Suppressor macrophage (primary cell): ENCODE data around the gene FGD5.

Source experiments
- DNase-seq, 4 experiments: peaks; one replicate each; pipeline ENCODE4 v3.0.0-alpha.2; 2020 to 2022

Gene FGD5

DNA sequence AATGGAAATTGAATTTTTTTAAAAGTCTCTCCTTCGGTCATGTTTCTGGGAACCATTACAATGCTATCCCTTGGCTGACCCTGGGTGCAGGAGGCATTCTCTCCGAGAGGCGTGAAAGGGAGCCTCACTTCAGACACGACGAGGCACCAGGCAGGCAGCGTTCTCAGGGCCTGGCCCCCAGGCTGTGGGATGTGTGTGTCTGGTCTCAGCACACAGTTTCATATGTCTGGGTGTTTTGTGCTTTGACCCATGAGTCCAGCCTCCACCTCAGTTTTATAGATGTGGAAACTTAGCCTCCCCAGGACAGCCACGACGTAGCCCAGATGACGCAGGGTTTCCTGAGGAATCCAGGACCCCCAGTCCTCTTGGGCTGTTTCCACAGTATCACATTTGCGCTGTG, 34.0 kb downstream of the FGD5 start:
- no peak for DNase-seq

DNA sequence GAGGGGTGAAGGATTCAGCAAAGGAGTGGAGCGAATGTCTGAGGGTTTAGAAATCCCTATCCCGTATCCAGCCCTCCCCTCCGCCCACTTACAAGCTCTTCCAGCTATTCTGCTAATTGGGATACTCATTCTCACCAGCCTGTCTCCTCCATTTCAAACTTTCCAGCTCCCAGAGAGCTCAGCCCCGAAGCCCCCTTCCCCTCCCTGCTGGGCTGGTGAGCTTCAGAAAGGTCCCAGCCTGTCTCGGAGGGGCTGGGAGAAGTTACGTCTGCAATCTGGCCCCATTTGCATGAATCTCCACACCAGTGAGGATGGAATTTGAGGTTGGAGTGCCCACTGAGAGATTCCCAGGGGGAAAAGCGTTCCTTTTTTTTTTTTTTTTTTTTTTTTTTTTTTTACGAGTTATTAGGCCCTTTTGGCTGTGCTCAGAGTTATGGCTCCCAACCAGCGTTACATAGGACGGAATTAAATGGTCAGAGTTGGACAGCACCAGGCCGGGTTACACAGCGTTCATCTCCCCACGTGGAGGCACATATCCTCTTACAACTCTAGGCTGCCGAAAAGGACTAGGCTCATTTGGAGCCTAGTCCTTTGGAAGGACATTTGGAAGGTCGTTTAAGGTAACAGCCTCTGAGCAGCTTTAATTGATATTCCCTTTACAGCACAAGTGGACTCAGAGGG, 34.6 kb downstream of the FGD5 start:
- no peak for DNase-seq

DNA sequence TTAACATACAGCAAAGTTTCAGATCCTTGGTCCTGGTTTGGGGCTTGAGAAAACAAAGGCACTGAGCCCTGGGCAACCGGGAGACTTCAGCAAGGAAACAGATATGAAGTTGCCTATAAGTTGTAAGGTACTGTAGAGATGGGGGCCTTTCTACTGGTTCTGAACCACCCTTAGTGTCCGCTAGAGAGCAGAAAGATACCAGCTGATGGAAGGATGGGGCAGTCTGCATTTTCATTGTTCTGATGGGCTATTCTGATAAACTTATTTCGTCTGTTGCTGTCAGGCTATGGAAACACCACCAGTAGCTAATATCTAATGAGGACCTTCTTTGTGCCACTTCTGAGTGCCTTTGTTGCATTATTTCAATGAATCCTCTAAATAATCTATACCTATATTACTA, 38.7 kb downstream of the FGD5 start:
- DNase-seq = no peak

DNA sequence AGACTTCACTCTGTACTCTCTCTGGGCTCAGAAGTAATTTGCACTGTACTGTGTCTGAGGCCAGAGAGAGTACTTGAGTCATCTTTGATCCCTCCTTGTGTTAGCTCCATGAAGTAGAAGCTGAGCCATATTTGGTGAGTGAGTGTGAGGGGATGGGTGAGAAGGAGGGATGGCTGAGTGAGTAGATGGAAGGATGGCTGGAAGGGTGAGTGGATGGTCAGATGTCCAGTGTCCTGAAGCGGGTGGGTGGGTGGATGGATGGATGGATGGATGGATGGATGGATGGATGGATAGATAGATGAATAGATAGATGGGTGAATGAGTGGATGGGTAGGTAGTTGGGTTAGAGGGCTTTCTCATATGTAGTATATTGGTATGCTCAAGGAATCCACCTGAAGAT, 39.3 kb downstream of the FGD5 start:
- no peak for DNase-seq

DNA sequence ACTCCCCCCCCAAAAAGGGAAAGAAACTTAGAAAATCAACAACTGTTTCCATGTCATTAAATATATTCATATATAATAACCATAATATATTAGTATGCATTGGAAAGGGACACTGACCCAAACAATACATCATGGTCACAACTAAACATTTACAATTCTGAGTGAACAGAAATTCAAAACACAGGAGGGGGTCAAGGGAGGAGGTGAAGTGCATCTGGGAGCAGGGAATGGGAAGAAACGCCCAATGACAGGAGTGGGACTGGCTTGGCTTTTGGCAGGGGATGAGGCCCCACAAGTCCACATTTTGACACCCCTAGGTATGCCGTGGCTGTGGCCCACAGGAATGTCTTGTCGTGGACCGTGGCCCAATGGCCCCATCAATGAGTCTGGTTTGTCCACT, 41.1 kb downstream of the FGD5 start:
- no peak for DNase-seq

DNA sequence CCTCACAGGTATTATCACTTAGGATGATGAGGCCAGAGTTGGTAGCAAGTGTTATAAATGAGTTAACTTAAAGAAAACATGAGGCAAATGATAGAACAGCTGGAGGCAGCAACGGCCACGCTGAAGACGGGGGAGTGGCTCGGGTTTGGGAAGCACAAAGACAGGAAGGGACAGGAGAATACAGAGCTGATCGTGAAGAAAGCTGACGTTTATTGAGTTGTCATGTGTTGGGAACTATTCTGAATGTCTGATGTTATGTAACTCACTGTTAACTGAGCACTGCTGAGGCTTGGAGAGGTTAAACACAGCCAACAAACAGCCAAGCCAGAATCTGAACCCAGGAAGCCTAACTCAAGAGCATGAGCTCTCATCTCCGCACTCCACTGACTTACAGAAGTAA, 42.3 kb downstream of the FGD5 start:
- peak; percentile 30 to 62 (median 43) for DNase-seq

DNA sequence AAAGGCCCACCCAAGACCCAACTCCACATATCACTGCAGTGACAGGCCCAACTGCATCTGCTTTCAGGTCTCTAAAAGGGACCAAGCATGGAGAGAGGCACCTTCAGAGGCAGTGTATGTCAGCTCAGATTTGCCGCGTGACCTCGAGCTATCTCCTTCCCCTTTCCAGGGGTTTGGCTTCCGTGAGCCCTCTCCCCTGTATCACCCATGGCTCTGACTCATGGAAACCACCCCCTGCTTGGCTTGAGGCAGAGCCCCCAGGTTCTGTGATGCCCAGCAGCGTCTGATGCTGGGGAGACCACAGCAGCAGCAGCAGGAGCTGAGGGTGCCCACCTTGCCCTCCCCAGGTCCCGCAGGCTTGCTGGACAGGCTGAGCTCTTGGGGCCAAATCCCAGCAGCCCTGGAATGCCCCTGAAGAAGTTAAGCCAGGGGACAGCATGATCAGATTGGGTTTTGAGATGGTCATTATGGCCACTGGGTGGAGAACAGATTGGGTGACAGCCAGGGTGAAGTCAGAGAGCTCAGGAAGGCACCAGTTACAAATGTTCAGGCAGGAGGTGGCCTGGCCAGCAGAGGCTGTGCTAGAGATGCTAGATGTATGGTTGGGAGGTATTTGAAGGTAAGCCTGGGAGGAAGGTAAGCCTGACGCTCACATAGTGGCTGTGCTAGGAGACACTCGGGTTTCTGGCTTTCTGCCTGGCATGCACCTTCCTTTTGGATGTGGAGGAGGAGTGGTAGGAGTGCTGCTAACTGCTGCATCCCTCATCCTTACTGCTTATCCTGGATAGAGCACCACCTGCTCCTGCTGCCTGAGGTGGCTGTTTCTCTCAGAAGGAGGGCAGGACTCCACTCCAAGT, 42.9 kb downstream of the FGD5 start:
- DNase-seq = peak; percentile 61 to 84 (median 70)

DNA sequence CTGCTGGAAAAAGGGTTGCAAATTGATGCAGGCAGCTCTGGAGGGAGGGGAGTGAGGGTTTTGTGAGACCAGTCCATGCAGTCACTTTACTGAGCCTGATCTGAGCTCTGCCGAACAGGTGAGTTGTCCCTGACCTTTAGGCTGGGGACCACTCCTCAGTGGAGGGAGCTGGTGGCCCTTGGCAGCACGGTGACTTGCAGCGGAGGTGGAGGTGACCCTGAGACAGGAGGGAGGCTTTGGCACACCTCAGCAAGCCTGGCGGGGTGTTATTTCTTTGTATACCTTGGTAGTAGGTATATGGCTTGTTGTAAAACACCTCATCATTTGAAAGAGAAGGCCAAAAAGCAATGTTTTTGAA, 43.5 kb downstream of the FGD5 start:
- no peak for DNase-seq

DNA sequence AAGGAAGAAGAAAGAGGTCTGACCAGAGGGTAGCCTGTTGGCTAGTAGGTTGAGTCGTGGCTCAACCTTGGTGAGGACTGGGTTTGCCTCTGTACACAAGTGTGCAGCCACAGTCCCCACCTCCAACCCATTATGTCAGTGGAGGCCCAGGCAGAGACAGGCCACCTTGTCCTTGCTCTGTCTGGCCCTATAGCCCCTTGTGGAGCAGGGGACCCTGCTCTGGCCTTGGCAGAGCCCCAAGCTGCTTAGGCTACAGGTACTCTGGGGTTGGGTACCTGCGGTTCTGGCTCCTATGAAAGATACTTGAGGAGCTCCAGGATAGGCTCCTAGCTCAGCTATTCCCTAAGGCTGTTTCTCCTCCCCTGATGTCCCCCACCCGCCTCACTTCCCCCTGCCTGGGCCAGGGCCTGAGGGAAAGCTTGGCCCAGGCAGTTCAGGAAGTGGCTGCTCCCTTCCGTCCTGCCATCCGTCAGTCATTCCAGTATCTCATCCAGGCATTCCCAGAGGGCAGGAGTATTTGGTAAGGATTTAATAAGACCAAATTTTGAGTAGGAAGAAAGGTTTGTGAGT, 44.0 kb downstream of the FGD5 start:
- DNase-seq = no peak

DNA sequence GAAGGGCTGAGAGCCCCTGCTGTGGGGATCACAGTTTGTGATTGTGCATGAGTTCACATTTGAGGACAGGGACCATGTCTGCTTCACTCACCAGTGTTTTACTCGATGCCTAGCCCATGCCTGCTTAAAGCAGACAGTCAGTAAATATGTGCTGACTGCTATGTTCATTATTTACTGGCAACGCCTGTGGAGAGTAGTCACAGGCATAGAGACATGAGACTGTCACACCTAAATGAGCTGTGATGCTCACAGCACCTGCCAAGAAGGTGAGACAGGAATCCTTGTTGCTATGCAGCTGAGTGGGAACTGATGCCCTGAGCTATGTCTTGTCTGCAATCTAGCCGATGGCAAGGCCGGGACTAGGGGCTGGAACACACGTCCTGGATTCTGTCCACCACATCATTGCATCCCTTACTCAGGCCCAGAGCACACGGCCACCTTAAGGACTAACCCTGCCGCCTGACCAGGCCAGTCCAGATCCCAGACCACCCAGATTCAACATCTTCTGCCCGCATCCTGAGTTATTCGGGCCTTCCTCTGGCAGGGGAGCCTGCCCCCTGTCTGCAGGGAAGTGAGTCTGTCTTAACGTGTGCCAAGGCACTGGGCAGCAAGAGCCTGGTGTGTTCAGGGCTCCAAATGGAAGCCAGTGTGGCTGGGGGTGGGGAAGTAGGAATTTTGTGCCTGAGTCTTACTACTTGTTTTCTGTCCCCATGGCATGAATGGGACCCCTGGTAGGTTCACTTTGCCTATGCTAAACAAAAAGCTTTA, 44.8 kb downstream of the FGD5 start:
- DNase-seq = peak in 1 of 4 experiments; percentile 21

DNA sequence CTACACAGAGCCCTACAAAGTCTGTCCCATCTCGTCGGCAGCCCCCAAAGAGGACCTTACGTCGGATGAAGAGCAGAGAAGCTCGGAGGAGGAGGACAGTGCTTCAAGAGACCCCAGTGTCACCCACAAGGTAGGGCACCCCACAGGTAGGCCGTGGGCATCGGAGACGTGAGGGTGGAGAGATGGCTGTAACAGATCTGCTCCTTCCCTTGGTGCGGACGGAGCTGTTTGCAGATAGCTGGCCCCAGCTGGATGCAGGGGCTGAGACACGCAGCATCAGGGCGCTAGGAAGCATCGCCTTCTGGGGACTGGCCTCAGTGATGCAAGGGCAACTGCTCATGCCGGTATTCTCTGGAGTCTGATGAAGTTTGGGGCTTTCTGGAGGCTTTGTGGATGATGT, 45.4 kb downstream of the FGD5 start:
- DNase-seq = no peak

DNA sequence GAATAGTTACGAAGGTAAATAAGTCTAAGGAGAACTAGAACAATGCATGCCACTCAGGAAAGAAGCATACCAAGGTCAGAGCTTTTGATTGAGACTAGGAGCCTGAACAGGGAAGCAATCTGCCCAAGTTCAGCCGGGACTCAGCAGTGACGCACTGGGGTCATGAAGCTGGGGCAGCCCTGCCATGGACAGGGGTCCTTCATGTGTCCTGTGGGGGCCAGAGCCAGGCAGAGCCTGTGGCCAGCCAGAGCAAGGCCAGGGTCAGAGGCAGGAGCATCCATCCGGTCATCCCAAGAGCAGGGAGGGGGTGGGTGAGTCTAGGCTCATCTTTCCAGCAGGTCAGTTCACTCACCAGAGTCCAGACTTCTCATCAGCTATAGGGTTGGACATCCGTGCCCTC, 47.9 kb downstream of the FGD5 start:
- DNase-seq = no peak

DNA sequence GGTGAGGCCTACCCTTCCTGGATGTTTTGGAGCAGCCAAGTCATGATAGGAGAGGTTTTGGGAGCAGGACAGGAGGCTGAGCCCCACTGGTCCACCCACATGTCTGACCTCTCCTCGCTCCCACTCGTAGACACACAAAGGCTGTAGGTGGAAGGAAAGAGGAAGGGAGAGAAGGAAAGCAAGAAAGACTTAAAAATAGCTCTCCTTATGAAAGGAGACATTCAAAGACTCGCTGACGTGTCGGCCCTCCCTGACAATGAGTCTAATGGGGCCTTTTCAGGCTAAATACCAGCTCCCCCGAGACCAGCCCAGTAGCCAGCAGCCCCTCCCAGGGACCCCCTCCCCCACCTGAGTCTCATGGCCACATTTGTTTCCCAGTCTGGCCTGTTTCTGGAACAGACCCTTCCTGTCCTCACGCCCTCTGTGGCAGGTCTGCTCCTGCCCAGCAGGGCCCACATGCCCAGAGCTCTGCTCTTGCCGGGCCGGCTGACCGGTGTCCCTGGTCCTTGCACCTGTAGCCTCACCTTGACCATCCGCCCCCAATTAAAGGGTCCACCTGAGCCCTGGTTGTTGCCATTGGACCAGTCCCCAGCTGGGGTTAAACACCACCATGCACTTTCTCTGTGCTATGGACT, 49.3 kb downstream of the FGD5 start:
- peak in 3 of 4 experiments; percentile 45 to 49 (median 47) for DNase-seq

DNA sequence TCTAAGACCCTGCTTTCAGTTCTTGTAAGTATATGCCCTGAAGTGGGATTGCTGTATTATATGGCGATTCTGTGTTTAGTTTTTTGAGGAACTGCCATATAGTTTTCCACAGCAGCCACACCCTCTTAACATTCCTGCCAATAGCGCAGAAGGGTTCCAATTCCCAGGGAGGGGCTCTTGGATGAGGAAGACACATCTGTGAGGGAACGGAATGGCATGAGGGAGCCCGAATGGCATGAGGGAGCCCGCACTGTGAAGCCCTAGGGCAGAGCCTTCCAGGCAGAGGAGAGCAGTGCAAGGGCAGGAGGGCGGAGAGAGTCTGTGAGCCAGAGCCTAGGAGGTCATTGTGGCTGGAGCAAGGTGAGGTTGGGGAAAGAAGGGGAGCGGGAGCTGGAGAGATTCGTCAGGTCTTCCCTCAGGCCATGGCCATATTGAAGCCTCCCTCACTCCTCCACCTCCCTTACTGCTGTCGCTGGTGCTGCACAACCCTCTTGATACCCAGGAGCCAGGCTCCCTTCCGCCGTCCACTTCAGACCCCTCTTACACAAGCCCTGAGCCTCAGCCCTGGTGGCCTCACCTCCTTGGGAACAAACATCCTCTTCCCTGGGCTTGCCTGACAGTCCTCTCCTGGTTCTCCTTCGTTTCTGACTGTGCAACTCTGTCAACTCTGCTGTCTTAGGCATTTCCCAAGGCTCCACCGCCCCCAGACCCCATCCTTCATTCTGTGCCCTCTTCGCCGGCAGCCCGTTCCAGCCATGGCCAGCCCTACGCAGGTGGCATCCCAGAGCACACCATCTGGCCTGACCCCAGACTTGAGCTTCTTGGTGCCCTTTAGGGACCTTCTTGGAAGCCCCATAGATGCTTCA, 51.4 kb downstream of the FGD5 start:
- no peak for DNase-seq

DNA sequence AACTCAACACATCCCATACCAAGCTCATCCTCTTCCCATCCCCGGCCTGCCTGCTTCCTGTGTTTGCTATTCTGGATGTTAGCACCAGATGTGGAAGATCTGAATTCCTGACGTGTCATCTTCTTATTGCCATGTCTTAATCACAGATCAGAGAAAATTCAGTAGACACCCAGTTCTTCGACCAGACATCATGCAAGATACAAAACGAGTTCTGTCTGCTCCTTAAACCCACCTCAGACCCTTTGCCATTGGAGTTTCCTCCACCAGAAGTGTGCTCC, 52.0 kb downstream of the FGD5 start:
- DNase-seq = no peak

DNA sequence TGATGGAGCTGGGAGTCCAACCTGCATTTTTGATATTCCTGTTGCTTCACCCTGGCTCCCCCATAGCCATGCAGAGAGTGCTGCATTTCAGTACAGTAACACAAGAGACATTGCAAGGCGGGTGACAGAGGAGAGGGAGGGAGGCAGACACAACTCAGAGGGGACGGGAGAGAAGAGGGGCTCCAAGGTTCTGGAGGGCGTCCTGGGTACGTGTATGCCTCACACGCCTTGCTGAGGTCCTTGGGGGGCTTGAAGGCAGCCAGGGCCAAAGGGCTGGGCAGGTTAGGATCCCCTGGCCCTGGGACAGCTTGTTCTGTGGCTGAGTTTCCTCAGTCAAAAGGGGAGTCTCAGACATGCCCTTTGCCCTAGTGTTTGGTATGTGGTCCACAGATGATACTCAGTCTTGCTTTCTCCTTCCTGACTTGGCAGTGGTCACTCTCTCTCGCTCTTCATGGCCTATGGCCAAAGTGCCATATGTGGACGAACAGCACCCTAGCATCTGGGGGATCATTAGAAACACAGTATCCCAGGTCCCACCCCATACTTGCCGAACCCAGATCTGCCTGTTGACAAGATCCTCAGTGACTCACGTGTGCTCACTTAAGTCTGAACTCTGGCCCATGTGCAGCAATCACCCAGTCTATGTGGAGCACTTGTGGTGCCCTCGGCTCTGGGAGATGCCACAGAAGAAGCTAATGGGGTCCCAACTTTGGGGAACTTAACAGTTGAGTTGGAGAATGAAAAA, 52.9 kb downstream of the FGD5 start:
- no peak for DNase-seq

DNA sequence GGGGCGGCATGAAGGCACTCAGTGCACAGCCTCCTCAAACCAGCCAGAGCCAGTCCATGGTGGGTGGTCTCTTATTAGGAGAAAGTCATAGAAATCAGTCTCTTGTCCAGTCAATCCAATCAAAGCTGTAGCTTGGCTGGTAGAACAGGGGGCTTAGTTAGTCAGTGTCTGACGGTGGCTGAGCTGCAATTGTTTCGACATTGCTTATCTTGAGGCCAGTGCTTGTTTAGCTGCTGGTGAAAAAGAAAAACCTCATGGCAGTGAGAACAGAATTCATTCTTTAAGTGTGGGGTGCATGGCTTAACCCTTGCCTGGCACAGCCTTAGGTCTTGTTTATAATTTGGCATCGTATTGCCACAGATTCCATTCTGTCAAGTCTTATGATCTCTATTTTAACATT, 53.9 kb downstream of the FGD5 start:
- DNase-seq = no peak

DNA sequence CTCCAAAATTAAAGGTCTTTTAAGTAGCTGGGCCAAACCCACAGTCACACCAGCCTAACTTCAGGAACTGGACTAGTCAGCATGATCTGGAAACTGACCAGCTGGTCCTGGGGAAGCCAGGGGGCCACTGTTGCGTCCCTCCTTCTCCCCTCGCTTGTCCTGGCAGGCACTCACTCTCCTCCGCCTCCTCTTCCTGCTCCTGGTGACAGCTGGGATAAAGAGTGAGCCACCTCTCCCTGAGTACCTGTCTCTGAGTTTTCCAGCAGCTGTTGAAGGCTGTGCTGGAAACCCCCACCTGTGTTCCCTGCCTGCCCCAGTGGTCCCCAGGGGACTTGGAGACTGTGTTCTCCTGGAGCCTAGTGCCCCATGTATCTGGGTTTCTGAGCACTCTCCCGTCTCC, 56.0 kb downstream of the FGD5 start:
- no peak for DNase-seq

DNA sequence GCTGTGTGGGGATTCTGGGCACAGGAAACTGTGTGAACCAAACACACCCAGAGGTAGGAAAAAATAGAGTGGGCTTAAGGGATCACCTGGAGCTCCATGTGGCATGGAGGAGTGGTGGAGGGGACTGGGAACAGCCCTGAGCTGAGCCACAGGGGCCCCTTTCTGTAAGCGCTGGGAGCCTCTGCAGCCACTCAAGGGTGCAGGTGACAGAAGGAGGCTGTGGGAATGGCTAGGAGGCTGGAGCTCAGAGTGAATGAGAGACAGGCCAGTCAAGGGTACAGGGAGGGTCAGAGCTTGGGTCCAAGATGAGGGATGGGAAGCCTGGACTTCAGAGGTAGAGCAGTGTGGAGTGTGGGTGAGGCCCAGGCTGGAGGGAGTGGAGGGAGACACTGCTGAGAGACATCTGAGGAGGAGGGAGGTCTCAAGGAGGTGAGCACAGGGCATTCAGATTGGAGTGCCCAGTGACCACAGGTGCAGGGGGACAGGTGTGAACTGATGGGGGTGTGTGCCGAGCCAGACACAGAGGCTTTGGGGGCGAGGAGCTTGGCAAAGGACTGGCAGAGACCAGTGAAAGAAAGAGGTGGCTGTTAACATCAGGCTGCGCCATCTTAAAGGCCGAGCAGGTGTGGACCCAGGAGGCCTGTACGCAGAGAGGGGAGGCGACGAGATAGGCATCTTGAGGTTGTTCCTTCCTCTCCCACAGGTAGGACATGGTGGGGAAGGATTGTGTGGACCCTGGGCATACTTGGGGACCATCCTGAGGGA, 56.8 kb downstream of the FGD5 start:
- no peak for DNase-seq

DNA sequence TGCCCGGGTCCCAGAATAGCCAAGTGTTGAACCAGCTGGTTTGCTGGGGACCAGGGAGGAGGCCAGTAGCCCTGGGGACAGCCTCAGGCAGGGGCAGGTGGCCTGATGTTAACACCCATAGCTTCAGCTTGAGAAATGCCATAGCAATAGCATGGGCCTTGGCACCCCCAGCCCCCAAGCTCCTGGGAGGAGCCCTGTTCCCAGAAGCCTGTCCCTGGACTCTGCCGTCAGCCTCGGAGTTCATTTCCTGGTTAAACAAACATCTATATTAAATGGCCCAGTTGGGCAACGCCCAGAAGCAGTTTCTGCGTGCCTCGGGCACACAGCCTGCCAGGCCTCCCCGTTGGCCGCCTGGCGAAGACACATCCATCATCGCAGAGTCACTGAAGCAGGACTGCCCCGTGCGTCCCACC, 58.2 kb downstream of the FGD5 start:
- DNase-seq = no peak
